Fibroblast of skin of left quadriceps (primary cell): ENCODE measurements around the gene TBX19.

Experiments
- DNase-seq, 2 experiments: peaks; one replicate each; pipeline ENCODE4 v3.0.0-alpha.2; 2013; ENCODE audit warnings: low read depth in 2 of 2

Gene TBX19

DNA sequence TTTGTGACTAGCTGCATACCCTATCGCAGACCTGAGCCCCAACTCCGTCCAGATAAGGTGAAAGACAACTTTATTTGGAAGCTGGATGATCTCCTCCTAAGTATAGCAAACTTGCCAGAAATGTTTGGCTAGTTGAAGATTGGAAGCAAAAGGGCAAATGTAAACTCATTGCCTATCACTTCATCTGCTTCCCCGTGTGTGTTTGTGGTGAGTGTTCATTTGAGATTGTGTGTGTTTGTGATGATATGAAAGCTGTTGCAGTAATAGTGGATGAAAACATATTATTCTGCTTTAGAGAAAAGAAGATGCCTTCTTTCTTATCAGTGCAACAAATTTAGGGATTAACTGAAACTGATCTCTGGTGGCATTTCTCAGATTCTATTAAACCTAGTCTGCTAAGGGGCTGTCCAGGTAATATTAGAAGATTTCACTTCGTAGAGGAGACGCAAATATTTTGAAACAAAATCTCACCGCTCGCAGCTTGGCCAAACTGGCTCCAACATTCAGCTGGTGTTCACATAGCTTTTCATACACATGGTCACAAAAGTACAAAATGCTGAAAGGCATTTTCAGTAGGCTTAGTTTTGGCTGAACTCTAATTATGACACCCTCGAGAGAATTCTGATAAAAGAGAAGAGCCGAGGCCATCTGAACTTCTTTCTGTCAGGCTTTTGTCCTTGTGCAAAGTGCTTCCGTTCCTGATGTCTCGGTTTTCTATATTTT lies 1.1 kb downstream of the TBX19 start:
- no peak for DNase-seq

DNA sequence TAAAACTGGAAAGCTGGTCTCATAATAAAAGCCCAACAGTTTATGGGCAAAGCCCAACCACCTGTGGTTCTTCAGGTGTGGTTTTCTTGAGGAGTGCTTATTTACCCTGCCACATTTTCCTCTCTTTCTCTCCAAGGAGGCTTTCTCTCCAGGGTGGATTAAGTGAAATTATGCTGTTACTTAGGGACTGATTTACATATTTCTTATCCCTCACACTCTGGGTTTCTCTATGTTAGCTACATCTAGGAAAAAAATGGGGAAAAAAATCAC lies 4.8 kb downstream of the TBX19 start:
- DNase-seq, result no peak

DNA sequence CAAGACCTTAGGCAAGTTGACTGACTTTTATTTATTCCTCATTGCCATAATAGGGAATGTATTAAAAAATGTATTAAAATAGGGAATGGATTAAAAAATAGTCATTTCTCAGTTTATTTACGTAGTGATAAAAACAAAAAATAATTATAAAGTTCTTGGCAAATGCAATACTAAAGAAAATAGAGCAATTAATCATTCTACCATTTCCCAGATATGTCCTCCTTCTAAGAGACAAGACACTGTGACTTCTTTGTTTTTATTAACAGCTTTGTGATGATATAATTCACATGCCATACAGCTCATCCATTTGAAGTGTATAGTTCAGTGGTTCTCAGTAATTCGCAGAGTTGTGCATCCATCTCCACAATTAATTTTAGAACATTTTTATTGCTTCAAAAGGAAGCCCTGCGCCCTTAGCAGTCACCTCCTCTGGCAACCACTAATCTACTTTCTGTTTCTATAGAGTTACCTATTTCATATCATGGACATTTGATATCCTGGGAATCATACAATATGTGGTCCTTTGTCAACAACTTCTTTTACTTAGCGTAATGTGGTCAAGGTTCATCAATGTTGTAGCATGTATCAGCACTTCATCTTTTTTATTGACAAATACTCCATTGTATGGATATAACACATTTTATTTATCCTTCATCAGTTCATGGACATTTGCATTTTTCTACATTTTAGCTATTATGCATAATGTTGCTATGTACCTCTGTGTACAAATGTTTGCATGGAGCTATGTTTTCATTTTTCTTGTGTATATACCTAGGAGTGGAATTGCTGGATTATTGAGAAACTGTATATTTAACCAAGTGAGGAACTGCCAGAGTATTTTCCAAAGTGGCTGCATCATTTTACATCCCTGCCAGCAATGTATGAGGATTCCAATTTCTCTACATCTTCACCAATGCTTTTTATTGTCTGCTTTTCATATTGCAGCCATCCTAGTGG lies 5.6 kb downstream of the TBX19 start:
- DNase-seq, result no peak

- DNase-seq, result no peak
Observed at GRCh38 chr1:168287237-168287664, 6.6 kb downstream of the TBX19 start.

DNA sequence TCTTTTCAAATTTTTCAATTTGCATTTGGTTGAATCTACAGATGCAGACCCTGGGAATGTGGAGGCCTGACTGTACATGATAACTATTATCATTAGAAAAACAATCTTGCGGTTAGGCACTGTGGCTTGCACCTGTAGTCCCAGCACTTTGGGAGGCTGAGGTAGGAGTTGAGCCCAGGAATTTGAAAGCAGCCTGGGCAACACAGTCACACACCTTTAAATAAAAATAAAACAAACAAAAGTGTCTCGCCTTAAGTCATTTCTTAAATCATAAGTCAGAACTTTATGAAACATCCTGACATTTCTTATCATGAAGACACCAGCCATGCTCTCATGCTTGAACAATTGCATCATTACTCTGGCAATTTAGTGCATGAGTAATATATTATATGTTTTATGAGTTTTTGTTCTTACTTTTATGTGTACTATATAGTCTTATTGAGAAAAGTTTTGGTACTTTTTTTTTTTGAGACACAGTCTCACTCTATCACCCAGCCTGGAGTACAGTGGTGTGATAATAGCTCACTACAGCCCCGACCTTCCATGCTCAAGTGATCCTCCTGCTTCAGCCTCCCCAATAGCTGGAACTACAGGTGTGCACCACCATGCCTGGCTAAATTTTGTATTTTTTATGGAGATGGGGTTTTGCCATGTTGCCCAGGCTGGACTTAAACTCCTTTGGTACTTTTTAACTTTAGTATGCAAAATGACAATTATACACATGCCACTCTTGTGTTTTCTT lies 7.8 kb downstream of the TBX19 start:
- no peak for DNase-seq

DNA sequence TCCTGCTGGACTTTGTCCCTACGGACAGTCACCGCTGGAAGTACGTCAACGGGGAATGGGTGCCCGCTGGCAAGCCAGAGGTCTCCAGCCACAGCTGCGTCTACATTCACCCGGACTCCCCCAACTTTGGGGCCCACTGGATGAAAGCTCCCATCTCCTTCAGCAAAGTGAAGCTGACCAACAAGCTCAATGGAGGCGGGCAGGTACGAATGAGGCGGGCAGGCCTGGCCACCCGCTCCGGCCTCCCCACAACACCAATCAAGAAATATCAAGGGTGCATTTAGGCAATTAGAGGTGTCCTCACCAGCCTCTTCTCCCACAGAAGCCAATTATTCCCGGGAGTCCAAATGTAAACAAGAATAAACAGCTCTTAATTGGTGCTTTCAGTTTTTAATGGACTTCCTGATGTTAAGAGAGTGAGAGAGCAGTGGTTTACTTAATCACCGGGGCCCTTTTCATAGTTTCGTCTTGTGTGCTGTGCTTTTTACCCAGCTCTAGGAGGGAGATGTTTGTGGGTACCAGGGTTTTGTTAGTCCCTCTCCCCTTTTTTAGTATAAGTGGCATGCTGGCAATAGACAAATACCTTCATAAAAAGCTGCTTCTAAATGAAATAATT lies 10.7 kb downstream of the TBX19 start:
- DNase-seq, result no peak

GRCh38 chr1:168293356-168293755 lies 12.7 kb downstream of the TBX19 start:
- no peak for DNase-seq

- no peak for DNase-seq
Observed at GRCh38 chr1:168295411-168296114, 14.9 kb downstream of the TBX19 start.

DNA sequence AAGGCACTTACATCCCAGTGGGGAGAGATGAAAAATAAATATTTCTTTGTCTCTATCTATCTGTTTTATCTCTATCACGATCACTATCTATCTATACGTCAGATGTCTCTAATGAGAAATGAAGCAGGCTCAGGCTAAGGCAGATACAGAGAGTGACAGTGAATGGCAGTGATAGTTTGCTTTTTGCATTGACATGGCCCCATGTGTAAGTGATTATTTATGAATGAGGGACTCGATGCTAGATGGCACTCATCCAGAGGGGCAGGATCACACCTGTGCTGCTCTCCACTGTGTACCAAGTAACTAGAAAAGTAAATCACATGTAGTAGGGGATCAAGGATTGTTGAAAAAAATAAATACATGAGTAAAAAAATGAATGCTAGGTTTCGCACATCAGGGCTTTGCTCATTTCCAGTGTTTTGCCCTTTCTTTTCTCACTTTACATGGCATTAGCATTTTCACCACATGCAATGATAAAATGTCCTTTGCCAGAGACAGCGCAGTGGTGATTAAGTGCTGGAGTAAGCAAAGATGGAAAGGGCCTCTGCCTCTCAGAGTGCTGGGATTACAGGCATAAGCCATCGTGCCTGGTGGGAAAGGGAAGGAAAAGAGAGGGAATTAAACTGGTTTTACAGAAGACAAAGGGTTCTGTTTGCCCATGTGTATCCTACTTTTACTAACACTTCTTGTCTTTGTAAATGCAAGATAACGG lies 16.5 kb downstream of the TBX19 start:
- no peak for DNase-seq

DNA sequence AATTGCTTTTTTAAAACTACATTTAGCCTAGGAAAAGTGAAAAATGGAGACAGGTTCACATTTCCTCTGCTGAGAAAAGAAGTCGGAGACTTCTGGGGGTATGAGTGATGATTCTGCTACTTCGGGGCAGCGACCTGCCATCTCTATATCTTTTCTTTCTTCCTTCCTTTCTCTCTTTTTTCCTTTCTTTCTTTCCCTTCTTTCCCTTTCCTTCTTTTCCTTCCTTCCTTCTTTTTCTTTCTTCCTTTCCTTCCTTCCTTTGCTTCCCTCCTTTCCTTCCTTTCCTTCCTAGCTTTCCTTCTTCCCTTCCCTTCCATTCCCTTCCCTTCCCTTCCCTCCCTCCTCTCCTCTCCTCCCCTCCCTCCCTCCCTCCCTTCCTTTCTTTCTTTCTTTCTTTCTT lies 17.8 kb downstream of the TBX19 start:
- no peak for DNase-seq

GRCh38 chr1:168300626-168301025 lies 19.9 kb downstream of the TBX19 start:
- DNase-seq, result no peak

DNA sequence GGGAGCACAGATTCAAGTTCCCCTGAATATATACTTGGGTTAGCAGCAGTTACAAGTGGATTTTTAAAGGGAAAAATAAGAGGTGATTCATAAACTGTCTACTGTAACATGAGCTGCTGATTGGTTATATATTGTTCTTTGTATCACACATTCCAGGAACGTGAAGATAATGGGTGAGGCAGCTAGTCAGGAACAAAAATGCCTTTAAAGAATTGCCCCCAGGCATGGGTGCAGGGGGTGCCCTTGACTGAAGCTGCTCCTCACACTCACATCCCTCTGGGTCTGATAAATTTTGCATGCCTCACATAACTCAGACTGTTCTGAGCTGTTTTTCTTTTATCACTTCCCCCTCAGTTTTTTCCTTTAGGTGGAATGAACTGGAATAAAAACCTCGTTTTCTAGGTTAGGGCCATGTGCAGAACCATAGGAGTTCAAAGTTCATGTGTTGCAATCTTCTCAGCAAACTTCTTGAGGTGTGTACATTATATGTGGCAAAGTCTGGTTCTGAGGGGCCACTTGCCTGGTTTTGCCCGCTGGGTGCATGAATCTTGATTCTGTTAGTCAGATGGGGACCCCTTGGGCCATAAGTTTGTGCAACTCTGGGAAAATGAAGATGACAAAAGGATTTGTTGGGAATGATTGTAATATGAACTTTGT lies 21.1 kb downstream of the TBX19 start:
- DNase-seq, result peak; percentile 33 to 42

GRCh38 chr1:168303716-168304540 lies 23.3 kb downstream of the TBX19 start:
- no peak for DNase-seq

DNA sequence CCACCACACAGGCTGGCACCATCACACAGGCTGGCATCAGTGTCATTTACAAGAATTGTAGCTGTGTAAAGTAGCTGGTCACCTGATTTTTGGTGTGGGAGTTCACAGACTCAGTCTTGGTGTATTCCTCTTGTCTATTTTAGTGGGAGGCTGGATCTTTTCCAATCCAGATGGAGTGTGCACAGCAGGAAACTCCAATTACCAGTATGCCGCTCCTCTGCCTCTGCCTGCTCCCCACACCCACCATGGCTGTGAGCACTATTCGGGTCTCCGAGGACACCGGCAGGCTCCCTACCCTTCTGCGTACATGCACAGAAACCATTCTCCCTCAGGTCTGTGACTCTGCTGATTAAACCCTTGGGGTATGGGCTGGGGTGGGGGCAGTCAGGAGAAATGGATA lies 24.2 kb downstream of the TBX19 start:
- DNase-seq, result no peak

DNA sequence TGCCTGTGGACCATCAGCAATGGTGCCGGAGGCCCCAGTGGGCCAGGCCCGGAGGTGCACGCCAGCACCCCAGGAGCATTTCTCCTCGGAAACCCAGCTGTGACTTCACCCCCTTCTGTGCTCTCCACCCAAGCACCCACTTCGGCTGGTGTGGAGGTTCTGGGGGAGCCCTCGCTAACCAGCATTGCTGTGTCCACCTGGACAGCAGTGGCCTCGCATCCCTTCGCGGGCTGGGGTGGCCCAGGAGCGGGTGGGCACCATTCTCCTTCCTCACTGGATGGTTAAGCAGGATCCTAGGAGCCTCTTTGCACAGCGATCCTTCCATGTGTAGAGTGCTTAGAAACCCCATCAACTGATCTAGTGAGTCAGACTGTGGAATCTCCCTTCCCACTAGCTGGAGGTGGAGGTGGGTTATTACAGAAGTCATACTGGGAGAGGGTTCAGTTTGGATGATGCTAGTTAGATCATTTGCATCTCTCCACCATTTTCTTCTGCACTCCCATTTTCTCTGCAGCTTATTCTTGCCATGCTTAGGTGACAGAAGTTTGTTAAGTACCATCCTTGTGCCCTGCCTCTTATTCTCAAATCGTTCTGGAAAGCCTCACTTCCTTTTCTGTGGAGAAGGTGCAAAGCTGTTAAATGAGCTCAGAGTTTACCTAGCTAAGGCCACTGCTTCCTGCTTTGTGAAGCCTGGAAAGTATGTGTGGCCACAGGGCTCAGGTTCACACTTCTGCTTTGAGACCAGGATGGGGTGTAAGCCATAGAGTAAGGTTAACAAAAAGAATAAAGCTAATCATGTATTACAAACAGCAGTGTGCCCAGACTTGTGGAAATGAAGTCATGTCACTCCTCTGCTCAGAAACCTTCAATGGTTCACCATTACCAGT lies 32.3 kb downstream of the TBX19 start:
- DNase-seq, result no peak

DNA sequence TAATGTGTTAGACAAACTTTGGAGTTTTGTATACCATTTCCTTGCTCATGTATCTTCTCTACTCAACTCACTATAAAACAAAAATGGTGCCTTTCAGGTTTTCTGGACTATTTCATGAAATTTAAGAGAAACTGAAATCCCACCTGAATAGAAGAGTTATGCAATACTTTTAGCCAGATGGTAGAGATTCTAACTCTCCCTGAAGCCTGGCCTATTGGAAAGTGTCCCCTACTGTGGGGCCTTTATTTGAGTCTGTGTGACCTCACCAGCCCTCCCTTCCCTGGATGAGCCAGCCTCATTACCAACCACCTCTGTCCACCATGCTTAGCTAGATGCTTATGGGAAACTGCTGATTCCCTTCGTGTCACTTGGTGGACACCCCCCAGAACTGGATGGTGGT lies 35.5 kb downstream of the TBX19 start:
- no peak for DNase-seq

DNA sequence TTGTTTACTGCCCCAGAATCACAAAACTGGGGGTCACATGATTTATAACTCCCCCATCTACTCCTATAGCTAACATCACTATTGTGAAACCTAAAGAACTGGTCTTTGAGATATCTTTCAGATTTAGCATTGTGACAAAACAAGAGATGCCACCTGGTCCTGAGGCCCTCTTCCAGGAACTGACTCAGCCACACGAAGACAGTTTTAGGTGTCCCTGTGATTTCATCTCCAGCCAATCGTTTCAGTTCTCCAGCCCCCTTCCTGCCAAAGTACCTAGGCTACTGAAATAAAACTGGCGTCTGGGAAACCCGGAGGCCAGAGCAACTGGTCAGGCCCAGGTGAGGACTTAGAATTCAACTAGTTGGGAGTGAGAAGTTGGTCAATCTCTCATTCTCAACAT lies 36.6 kb downstream of the TBX19 start:
- no peak for DNase-seq

- no peak for DNase-seq
Observed at GRCh38 chr1:168319691-168320090, 39.0 kb downstream of the TBX19 start.
